Measurements from ENCODE around the gene SEPHS1. TPM values are rescaled to one million over a fixed set of nuclear protein-coding genes. Genes with fewer than 3 reads are reported as not detected.
A peak's percentile ranks its signal among the peaks of the same experiment; 100 is the strongest.
"Not testable (repeated sequence)": the region's sequence is repeated elsewhere in the genome, so short reads cannot be mapped to it uniquely, and the experiment has no call there.

The SEPHS1 gene
- polyA plus RNA-seq, 5 donors, result 94.1 to 139 (median 112) TPM

DNA sequence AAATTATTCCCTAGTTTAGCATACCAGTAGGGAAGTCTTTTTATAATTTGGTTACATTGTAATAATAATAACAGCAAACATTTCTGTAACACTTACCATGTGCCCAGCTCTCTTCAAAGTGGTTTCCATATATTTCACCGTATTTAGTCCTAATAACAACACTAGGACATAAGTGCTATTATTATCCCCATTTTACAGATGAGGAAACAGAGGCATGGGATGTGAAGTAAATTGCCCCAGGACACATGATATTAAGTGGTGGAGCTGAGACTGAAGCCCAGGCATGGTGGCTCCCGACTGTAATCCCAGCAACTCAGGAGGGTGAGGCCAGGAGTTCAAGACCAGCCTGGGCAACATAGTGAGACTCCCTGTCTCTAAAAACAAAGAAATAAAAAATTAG is 53.3 kb downstream of the SEPHS1 start:
- DNase-seq, result no peak

DNA sequence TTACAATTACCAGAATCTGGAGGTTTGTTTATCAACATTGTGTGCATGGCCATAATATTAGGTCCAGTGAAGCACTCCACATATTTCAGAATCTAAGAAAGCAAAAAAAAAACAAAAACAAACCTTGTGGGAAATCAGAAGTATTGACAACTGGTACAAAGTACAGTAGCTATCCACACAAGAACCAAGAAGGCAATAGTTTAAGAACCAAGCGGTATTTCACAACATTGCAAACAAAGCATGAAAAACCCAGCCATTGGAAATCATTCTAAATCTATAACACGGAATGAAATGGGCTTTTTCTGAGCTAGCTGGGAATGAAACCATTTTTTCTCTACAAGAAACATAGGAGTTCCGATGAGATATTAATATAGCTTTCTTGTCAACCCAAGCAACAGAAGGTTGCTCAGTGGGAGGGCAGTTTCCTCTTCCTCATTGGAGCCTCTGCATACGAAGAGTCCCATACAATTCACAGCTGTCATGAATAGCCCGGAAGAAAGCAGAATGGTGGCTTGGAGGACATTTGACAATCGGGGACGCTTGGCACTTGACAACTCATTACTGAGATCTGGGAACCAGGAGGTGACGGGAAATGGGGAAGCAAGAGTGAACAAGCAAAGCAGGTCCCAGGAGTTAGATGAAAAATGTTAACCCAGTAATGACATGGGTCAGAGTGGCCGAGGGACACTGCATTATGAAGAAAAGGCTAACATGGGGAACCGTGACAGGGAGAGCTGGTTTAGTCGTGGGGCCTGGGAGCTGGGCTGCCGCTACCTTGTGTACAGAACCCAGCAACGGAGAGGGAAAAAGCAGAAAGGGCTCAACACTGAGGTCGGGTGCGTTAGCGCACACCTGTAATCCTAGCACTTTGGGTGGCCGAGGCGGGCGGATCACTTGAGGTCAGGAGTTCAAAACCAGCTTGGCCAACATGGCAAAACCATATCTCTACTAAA is 56.0 kb downstream of the SEPHS1 start:
- DNase-seq, result no peak

GRCh38 chr10:13291061-13291460 is 57.0 kb downstream of the SEPHS1 start:
- DNase-seq, result no peak

DNA sequence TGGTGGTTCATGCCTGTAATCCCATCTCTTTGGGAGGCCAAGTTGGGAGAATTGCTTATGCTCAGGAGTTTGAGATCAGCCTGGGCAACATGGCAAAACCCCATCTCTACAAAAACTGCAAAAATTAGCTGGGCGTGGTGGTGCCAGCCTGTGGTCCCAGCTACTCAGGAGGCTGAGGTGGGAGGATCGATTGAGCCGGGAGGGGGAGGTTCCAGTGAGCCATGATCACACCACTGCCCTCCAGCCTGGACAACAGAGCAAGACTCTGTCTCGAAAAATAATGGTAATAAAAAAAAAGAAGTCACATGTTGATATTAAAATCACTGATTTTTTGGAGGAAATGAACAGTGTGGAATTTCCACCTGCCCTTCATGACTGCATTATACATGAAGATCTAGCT is 64.0 kb downstream of the SEPHS1 start:
- DNase-seq, result no peak

DNA sequence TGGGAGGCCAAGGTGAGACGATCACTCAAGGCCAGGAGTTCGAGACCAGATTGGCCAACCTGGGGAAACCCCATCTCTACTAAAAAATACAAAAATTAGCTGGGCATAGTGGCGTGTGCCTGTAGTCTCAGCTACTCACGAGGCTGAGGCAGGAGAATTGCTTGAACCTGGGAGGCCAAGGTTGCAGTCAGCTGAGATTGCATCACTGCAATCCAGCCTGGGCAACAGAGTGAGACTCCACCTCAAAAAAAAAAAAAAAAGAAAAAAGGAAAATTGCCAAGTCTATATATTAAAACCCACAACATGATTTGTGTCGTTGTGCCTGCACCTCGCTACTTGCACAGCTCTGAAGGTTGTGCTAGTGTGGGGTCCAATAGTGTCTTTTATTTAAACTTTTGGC is 65.7 kb downstream of the SEPHS1 start:
- not testable (repeated sequence) for DNase-seq

- peak; percentile 33 to 46 for DNase-seq
These were observed 71.2 kb downstream of the SEPHS1 start for GRCh38 chr10:13276749-13277365.

GRCh38 chr10:13276146-13276545 is 71.9 kb downstream of the SEPHS1 start:
- DNase-seq, result not testable (repeated sequence)

GRCh38 chr10:13272164-13272571 is 75.9 kb downstream of the SEPHS1 start:
- peak; percentile 92 to 93 for DNase-seq

GRCh38 chr10:13271552-13272163 is 76.4 kb downstream of the SEPHS1 start:
- peak in 1 of 2 donors; percentile 56 for DNase-seq

DNA sequence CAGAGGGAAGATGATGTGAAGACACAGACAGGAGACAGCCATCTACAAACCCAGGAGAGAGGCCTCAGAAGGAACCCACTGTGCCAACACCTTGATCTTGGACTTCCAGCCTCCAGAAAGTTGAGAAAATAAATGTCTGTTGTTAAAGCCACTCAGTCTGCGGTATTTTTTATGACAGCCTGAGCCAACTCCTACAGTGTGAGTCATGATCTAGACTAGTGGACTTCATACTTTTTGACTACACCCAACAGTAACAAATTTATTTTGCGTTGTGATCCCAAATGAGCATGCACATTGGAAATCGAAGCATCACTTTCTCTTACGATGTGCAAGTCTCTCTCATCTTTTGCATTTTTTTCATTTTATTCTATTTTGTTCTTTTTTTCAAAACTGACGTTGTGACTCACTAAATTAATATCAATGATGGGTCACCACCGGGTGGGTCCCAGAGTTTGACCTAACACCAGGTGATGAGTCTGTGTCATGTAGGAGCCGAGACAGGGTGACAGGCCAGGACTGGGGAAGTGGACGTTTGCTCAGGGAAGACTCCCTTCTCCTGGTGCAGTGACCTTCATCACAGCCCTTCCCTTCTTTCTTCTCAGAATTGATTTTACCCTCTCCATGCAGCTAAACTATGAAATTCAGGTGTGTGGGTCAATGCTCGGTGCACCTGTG is 77.1 kb downstream of the SEPHS1 start:
- DNase-seq, result no peak

- DNase-seq, result peak; percentile 26 to 46
These were observed 79.3 kb downstream of the SEPHS1 start for GRCh38 chr10:13268841-13269240.

- DNase-seq, result no peak
These were observed 79.8 kb downstream of the SEPHS1 start for GRCh38 chr10:13268310-13268709.

Other genes starting within 250 kb of the SEPHS1 start
- gene OPTN, start 248.1 kb downstream of the SEPHS1 start, polyA plus RNA-seq (ENCODE audit: insufficient read depth in 1 of 5, insufficient read length in 5 of 5, low replicate concordance in 1 of 5), result 10 to 100 TPM; 31.1 to 40.7 (median 35.4) TPM
- gene MCM10, start 186.7 kb downstream of the SEPHS1 start, polyA plus RNA-seq (ENCODE audit: insufficient read depth in 1 of 5, insufficient read length in 5 of 5, low replicate concordance in 1 of 5), result 10 to 100 TPM in 2 of 5 donors, 1 to 10 TPM in 3; 7.4 to 14.1 (median 9.7) TPM
- under 1 TPM in 3 of 5 donors, not detected in 2; 0.29 to 0.41 (median 0.37) TPM for gene UCMA, start 113.9 kb downstream of the SEPHS1 start, polyA plus RNA-seq (ENCODE audit: insufficient read depth in 1 of 5, insufficient read length in 5 of 5, low replicate concordance in 1 of 5)
- 10 to 100 TPM; 28.3 to 34.0 (median 31.6) TPM for gene PHYH, start 48.2 kb downstream of the SEPHS1 start, polyA plus RNA-seq (ENCODE audit: insufficient read depth in 1 of 5, insufficient read length in 5 of 5, low replicate concordance in 1 of 5)
- gene BEND7, start 180.7 kb upstream of the SEPHS1 start, polyA plus RNA-seq (ENCODE audit: insufficient read depth in 1 of 5, insufficient read length in 5 of 5, low replicate concordance in 1 of 5), result 10 to 100 TPM; 15.1 to 20.3 (median 19.3) TPM
- 10 to 100 TPM; 23.4 to 31.3 (median 28.5) TPM for gene PRPF18, start 238.7 kb upstream of the SEPHS1 start, polyA plus RNA-seq (ENCODE audit: insufficient read depth in 1 of 5, insufficient read length in 5 of 5, low replicate concordance in 1 of 5)

Measured in right lung (tissue), 5 donors.